GM12891 (cell line): Measurements from ENCODE around the gene ERRFI1.

Experiments used
- POLR2A ChIP-seq: IDR thresholded peaks from 2 replicates; pipeline ENCODE4 v1.6.1; 2011; ENCODE audit warnings: low read depth, low read length, control low read depth
- POLR2AphosphoS5 ChIP-seq: IDR thresholded peaks from 2 replicates; pipeline ENCODE4 v1.6.1; 2011; ENCODE audit warnings: low read depth, low read length, control low read depth
- SPI1 ChIP-seq: IDR thresholded peaks from 2 replicates; pipeline ENCODE4 v1.6.1; 2011; ENCODE audit warnings: low read depth, low read length, control low read depth
- TAF1 ChIP-seq: IDR thresholded peaks from 2 replicates; pipeline ENCODE4 v1.6.1; 2011; ENCODE audit warnings: low read depth, low read length, control low read depth

GRCh38 chr1:8002329-8002910 is 23.7 kb downstream of the ERRFI1 start:
- TF ChIP-seq POLR2A, result no peak
- TF ChIP-seq POLR2AphosphoS5, result no peak
- no peak for TF ChIP-seq SPI1
- TF ChIP-seq TAF1, result no peak
